ENCODE measurements around the gene C1D.

Gene C1D

GRCh38 chr2:68059784-68060525, 2.8 kb downstream of the C1D start:
- DNase-seq (ENCODE audit: extremely low read depth, low read depth) = no peak
- TF ChIP-seq CTCF (IDR thresholded peaks at IDR 0.05; ENCODE audit: low read depth, low read length) = no peak

DNA sequence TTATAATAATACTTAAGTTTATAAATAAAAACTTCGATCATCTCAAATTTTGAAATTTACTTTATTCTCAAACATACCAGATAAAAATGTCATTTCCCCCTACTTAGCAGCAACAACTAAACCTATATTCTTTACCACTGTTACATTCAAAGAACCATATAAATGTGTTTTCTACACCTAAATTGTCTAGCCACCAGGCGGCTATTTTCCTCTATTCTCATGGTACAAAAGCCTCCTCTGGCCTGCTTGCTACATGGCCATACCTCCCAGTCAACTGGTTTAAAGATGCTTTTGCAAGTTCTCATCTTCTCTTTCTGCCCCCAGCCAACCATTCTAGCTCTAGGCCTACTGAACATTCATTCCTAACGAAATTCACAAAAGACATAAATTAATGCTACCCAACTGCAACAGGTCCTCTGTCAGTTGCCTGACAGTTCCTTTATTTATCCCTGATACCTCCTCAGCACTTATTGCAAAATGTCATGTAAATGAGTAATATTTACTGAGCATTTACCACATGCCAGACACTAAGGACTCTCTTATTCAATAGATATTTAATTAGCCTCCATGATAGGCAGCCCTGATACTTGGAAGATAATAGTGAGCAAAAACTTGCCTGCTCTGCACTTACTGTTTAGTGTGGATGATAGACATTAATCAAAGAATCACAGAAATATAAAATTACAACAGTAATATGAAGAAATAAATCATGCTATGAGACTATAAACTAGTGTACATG, 5.0 kb downstream of the C1D start:
- no peak for DNase-seq (ENCODE audit: extremely low read depth, low read depth)
- TF ChIP-seq CTCF (IDR thresholded peaks at IDR 0.05; ENCODE audit: low read depth, low read length) = no peak

DNA sequence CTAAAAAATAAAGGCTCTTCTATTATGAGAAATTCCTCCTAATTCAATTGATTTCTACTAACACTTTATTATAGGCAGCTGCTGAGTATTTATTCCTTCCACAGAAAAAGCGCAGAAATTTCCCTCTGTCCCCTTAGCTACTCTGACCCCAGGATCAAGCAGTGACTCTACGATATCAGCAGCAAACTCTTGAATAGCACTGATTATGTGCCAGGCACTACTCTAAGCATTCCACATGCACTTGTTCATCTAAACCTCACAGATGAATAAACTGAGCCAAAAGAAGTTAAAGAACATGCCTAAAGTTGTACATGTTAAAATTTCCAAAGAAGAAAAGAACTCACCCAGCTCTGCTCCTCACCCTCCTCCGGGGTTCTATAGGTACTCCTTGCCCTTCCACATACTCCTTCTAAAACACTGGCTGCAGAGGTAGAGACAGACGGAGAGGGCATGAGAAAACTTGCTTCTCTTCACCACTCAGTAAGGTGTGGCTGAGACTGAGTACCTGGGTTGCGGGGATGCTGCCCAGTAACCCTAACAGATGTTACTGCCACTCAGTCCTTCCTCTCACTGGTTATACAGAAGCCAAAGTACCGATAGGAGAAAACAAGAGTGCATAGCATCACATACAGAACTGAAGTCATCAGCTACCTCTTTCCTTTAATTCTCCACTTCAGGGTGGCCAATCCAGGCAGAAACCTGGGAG, 9.9 kb downstream of the C1D start:
- no peak for TF ChIP-seq CTCF (IDR thresholded peaks at IDR 0.05; ENCODE audit: low read depth, low read length)
- no peak for DNase-seq (ENCODE audit: extremely low read depth, low read depth)

- no peak for DNase-seq (ENCODE audit: extremely low read depth, low read depth)
- TF ChIP-seq CTCF (IDR thresholded peaks at IDR 0.05; ENCODE audit: low read depth, low read length) = no peak
These were observed 12.5 kb downstream of the C1D start for GRCh38 chr2:68050353-68050752.

- DNase-seq (ENCODE audit: extremely low read depth, low read depth) = no peak
- TF ChIP-seq CTCF (IDR thresholded peaks at IDR 0.05; ENCODE audit: low read depth, low read length) = no peak
These were observed 16.1 kb downstream of the C1D start for GRCh38 chr2:68046642-68047240.

DNA sequence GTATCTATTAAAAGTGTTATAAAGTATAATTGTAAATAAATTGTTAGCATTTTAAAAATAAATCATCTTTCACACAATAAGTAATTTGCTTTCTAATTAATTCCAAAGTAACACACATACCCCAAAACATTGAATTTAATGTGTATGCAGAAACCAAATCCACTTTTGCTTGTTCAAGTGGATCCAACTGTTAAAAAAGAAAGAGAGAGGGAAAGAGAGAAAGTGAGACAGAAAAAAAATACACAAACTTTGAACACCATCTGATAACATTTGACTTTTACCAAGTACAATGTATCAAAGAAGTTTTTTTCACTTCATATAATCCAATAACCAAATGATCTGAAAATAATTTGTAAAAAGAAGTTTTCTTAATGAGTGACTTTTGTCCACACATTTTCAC, 16.6 kb downstream of the C1D start:
- no peak for TF ChIP-seq CTCF (IDR thresholded peaks at IDR 0.05; ENCODE audit: low read depth, low read length)
- no peak for DNase-seq (ENCODE audit: extremely low read depth, low read depth)
